ENCODE measurements around the gene WNT6.

- TF ChIP-seq CTCF (IDR thresholded peaks at IDR 0.05): no peak
- TF ChIP-seq POLR2A (IDR thresholded peaks at IDR 0.05): no peak
Observed at GRCh38 chr2:218863021-218863520, 3.5 kb downstream of the WNT6 start.

Data from thyroid gland (tissue), 4 donors.